ENCODE results near the gene STRA8. TPM values are rescaled to one million over a fixed set of nuclear protein-coding genes. Genes with fewer than 3 reads are reported as not detected.

STRA8 gene
- polyA plus RNA-seq, 1 experiment, result not detected

- CTCF ChIA-PET, result no interaction called here
- Histone ChIP-seq H3K4me3 (ENCODE audit: low read depth, low read length) (no peak overlapping the region), H3K27ac (ENCODE audit: low read depth, low read length) (no peak overlapping the region), H3K27me3 (ENCODE audit: control insufficient read depth, insufficient read depth, low read length) (no peaks in the 10 kb centered on the region), H3K9me3 (ENCODE audit: control insufficient read depth, insufficient read depth, low read length) (no peaks in the 10 kb centered on the region; the same call in 1 of the 2 replicates)
- POLR2A ChIA-PET, result no interaction called here
- no peak for DNase-seq (ENCODE audit: low read depth, low spot score)
- TF ChIP-seq CTCF (IDR thresholded peaks at IDR 0.05; ENCODE audit: low read depth, low read length), result no peak
These were observed 19.8 kb upstream of the STRA8 start for GRCh38 chr7:135213831-135214230.

DNA sequence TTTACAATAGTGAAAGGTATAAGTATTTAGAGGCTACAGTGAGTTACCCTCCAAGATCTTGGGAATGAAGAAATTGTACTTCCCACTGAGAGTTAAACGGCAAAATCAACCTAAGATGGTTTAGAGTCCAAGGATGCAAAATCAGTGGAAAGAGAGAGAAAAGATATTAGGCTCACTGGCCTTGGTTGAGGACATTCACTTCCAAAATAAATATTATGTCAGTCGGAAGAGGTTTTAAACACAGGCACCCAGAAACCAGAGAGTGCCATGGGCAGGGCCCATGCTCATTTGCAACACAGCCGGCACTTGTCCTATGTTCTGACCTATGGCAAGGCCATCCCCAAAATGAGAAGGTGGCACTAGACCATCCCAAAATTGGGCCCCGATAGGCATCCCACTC is 18.5 kb upstream of the STRA8 start:
- no peaks in the 10 kb centered on the region; the same call in 1 of the 2 replicates for H3K9me3 ChIP-seq (ENCODE audit: control insufficient read depth, insufficient read depth, low read length)
- CTCF ChIA-PET, result no interaction called here

GRCh38 chr7:135215698-135216097 is 17.9 kb upstream of the STRA8 start:
- no peak for TF ChIP-seq CTCF (IDR thresholded peaks at IDR 0.05; ENCODE audit: low read depth, low read length)
- CTCF ChIA-PET, result no interaction called here
- Histone ChIP-seq H3K9me3 (ENCODE audit: control insufficient read depth, insufficient read depth, low read length) (no peaks in the 10 kb centered on the region; the same call in 1 of the 2 replicates), H3K27me3 (ENCODE audit: control insufficient read depth, insufficient read depth, low read length) (peaks cover 7% of the 10 kb centered on the region), H3K4me3 (ENCODE audit: low read depth, low read length) (no peak overlapping the region), H3K27ac (ENCODE audit: low read depth, low read length) (no peak overlapping the region)
- no peak for DNase-seq (ENCODE audit: low read depth, low spot score)
- POLR2A ChIA-PET, result no interaction called here

More for the DNA sequence above, 18.5 kb upstream of the STRA8 start:
- no peak for DNase-seq (ENCODE audit: low read depth, low spot score)
- Histone ChIP-seq H3K27me3 (ENCODE audit: control insufficient read depth, insufficient read depth, low read length) (peaks cover 4% of the 10 kb centered on the region), H3K27ac (ENCODE audit: low read depth, low read length) (no peak overlapping the region), H3K4me3 (ENCODE audit: low read depth, low read length) (no peak overlapping the region)
- TF ChIP-seq CTCF (IDR thresholded peaks at IDR 0.05; ENCODE audit: low read depth, low read length), result no peak
- POLR2A ChIA-PET, result no interaction called here

DNA sequence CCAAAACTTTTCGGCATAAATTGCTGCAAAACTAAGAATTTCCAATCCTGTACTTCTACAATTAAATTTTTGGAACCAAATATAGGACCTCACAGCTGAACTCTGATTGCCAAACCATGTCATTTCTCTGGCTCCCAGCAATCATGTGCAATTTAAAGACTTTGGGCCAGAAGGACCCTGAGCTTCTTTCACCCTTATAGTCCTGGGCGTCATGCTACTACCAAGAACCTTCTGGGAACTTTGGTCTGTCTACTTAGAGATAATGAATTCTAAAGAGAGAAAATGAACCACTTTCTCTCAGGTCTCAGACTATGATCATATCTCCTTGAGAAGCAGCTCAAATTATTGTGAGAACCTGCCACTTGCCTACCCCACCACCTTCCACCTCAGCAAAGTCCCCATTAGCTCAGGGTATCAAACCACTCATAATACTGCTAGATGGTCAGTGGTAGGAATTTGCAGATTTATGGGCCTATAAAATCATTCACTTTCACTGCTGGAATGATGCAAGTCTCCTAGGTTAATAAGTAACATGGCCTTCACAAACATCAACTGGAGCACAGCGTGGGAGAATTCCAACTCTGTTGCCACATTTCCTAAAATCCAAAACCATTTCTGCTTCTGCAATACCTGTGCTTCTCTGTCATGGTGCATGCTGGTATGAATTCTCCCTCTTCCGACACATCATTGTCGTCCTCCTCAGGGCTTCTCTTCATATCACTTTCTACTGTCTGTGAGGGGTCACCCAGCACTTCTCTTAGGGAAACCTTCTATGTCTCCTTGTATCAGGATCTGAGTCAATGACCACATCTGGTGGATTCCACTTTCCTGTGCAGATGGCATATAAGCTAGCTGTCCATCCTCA is 15.8 kb upstream of the STRA8 start:
- H3K4me3 ChIP-seq (ENCODE audit: low read depth, low read length), result no peak overlapping the region
- H3K27ac ChIP-seq (ENCODE audit: low read depth, low read length), result no peak overlapping the region
- POLR2A ChIA-PET, result no interaction called here
- TF ChIP-seq CTCF (IDR thresholded peaks at IDR 0.05; ENCODE audit: low read depth, low read length), result no peak
- no peak for DNase-seq (ENCODE audit: low read depth, low spot score)
- H3K9me3 ChIP-seq (ENCODE audit: control insufficient read depth, insufficient read depth, low read length), result no peaks in the 10 kb centered on the region
- CTCF ChIA-PET, result interaction anchor here (0.5 kb wide), 1 partner anchor 14 kb away, joined by 4 read pairs; no protein-coding TSS in a partner anchor
- peaks cover 9% of the 10 kb centered on the region for H3K27me3 ChIP-seq (ENCODE audit: control insufficient read depth, insufficient read depth, low read length)

- no peak for DNase-seq (ENCODE audit: low read depth, low spot score)
- no peaks in the 10 kb centered on the region for H3K9me3 ChIP-seq (ENCODE audit: control insufficient read depth, insufficient read depth, low read length)
- no peak overlapping the region for H3K27ac ChIP-seq (ENCODE audit: low read depth, low read length)
- POLR2A ChIA-PET, result no interaction called here
- TF ChIP-seq CTCF (IDR thresholded peaks at IDR 0.05; ENCODE audit: low read depth, low read length), result no peak
- CTCF ChIA-PET, result interaction anchor here (1.2 kb wide), 1 partner anchor 50 kb away, joined by 4 read pairs; no protein-coding TSS in a partner anchor
- no peak overlapping the region for H3K4me3 ChIP-seq (ENCODE audit: low read depth, low read length)
- H3K27me3 ChIP-seq (ENCODE audit: control insufficient read depth, insufficient read depth, low read length), result peaks cover 9% of the 10 kb centered on the region
These were observed 9.6 kb upstream of the STRA8 start for GRCh38 chr7:135224027-135224426.
